Parathyroid adenoma (tissue), 2 donors: ENCODE results near the gene VLDLR.

Source experiments
- H2AFZ ChIP-seq: fragments of 300-600 bp; sonication (generic); one replicate; pipeline ENCODE4 v1.7.0; 2017; ENCODE audit warnings: antibody characterized with exemption, mild to moderate bottlenecking
- H3K27ac ChIP-seq: fragments of 300-600 bp; sonication (generic); one replicate; pipeline ENCODE4 v1.7.0; 2017
- H3K27me3 ChIP-seq: fragments of 300-600 bp; sonication (generic); one replicate; pipeline ENCODE4 v1.7.0; 2017; ENCODE audit warnings: low read length; ENCODE audit not compliant: control insufficient read depth, insufficient read depth
- H3K36me3 ChIP-seq: fragments of 300-600 bp; sonication (generic); one replicate; pipeline ENCODE4 v1.7.0; 2017; ENCODE audit warnings: low read length; ENCODE audit not compliant: control insufficient read depth, insufficient read depth
- H3K4me1 ChIP-seq: fragments of 300-600 bp; sonication (generic); one replicate; pipeline ENCODE4 v1.7.0; 2017; ENCODE audit warnings: control low read depth
- H3K4me2 ChIP-seq: fragments of 300-600 bp; sonication (generic); one replicate; pipeline ENCODE4 v1.7.0; 2017; ENCODE audit warnings: low read length
- H3K4me3 ChIP-seq: fragments of 300-600 bp; sonication (generic); one replicate; pipeline ENCODE4 v1.7.0; 2017; ENCODE audit warnings: low read depth, low read length
- H3K79me2 ChIP-seq: fragments of 300-600 bp; sonication (generic); one replicate; pipeline ENCODE4 v1.7.0; 2017; ENCODE audit warnings: control low read depth
- H3K9ac ChIP-seq: fragments of 300-600 bp; sonication (generic); one replicate; pipeline ENCODE4 v1.7.0; 2017; ENCODE audit warnings: mild to moderate bottlenecking
- H3K9me3 ChIP-seq: fragments of 300-600 bp; sonication (generic); one replicate; pipeline ENCODE4 v1.7.0; 2017; ENCODE audit warnings: low read length; ENCODE audit not compliant: control insufficient read depth
- CTCF ChIP-seq: fragments of 300-600 bp; sonication (generic); IDR thresholded peaks from one replicate; pipeline ENCODE4 v1.7.0; 2017; ENCODE audit warnings: antibody characterized with exemption, mild to moderate bottlenecking
- donor health status: primary hyperparathyroidism.

The VLDLR gene

GRCh38 chr9:2663461-2664173 lies 42.0 kb downstream of the VLDLR start:
- no peaks in the 10 kb centered on the region for H3K79me2 ChIP-seq
- peaks cover 23% of the 10 kb centered on the region for H3K4me1 ChIP-seq
- H3K4me2 ChIP-seq = peak overlapping the region; percentile 41
- no peaks in the 10 kb centered on the region for H3K36me3 ChIP-seq
- H3K9ac ChIP-seq = no peak overlapping the region
- TF ChIP-seq CTCF = no peak
- H3K27ac ChIP-seq = peak overlapping the region; percentile 84
- no peaks in the 10 kb centered on the region for H3K9me3 ChIP-seq
- no peak overlapping the region for H3K4me3 ChIP-seq
- H3K27me3 ChIP-seq = no peaks in the 10 kb centered on the region
- H2AFZ ChIP-seq = peak overlapping the region; percentile 29

DNA sequence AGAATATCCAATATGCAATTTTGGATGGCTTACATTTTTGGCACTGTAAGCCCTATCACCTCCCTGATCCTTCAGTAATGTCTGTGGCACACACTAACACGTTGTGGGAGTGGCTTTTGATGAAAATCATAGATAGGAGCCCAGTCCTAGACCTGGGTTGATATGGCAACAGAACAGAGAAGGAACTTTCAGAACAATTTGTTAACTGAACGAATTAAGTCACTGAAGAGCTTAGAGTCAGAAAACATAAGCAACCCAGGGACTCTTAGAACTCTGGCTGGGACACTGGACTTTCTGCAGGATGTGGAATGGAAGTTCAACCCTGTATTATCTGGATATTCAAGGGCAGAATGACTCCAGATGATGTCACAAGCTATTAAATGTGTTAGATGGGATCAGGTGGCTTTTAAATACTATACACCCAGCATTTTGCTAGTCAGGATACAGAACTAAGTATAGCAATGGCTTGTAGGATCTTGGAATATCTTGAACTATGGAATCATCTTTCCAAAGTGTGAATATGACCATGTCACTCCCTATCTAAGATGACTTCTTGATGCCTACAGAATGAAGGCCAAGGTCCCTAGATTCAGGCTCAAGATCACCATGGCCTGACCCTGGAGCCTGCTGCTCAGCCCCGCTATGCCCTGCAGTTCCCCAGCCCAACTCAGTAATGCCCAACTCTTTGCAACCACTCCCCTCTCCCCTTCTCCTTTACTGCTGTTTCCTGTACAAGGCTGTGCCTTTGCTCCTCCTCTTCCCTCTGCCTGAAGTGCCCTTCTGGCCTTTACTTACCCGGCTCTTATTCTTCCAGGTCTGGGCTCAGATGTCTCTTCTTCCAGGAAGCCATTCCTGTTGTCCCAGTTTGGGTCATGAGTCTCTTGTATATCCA lies 42.8 kb downstream of the VLDLR start:
- H3K27ac ChIP-seq = peak overlapping the region; percentile 84
- H2AFZ ChIP-seq = peak overlapping the region; percentile 29
- TF ChIP-seq CTCF = no peak
- peaks cover 23% of the 10 kb centered on the region for H3K4me1 ChIP-seq
- H3K4me2 ChIP-seq = peak overlapping the region; percentile 41
- H3K79me2 ChIP-seq = no peaks in the 10 kb centered on the region
- no peaks in the 10 kb centered on the region for H3K9me3 ChIP-seq
- no peak overlapping the region for H3K9ac ChIP-seq
- H3K27me3 ChIP-seq = no peaks in the 10 kb centered on the region
- no peaks in the 10 kb centered on the region for H3K36me3 ChIP-seq
- H3K4me3 ChIP-seq = no peak overlapping the region

- H3K36me3 ChIP-seq = no peaks in the 10 kb centered on the region
- no peak for TF ChIP-seq CTCF
- H3K4me3 ChIP-seq = no peak overlapping the region
- no peaks in the 10 kb centered on the region for H3K27me3 ChIP-seq
- H3K9me3 ChIP-seq = no peaks in the 10 kb centered on the region
- no peaks in the 10 kb centered on the region for H3K79me2 ChIP-seq
- no peak overlapping the region for H2AFZ ChIP-seq
- H3K27ac ChIP-seq = no peak overlapping the region
- no peak overlapping the region for H3K4me2 ChIP-seq
- H3K4me1 ChIP-seq = peaks cover 23% of the 10 kb centered on the region
- no peak overlapping the region for H3K9ac ChIP-seq
These were observed 45.0 kb downstream of the VLDLR start for GRCh38 chr9:2666569-2666968.

GRCh38 chr9:2673161-2673560 lies 51.6 kb downstream of the VLDLR start:
- TF ChIP-seq CTCF = no peak
- H3K27ac ChIP-seq = no peak overlapping the region

More at GRCh38 chr9:2673161-2673560, 51.6 kb downstream of the VLDLR start:
- peaks cover 5% of the 10 kb centered on the region for H3K4me1 ChIP-seq
- no peak overlapping the region for H2AFZ ChIP-seq
- no peaks in the 10 kb centered on the region for H3K36me3 ChIP-seq
- no peaks in the 10 kb centered on the region for H3K9me3 ChIP-seq
- no peaks in the 10 kb centered on the region for H3K79me2 ChIP-seq
- H3K4me2 ChIP-seq = no peak overlapping the region
- no peaks in the 10 kb centered on the region for H3K27me3 ChIP-seq
- H3K9ac ChIP-seq = no peak overlapping the region
- no peak overlapping the region for H3K4me3 ChIP-seq
